ENCODE data around the gene WNK1. TPM values are rescaled to one million over a fixed set of nuclear protein-coding genes. Genes with fewer than 3 reads are reported as not detected.

The WNK1 gene
- polyA plus RNA-seq, 3 donors: 8.7 to 57.2 (median 20.9) TPM

DNA sequence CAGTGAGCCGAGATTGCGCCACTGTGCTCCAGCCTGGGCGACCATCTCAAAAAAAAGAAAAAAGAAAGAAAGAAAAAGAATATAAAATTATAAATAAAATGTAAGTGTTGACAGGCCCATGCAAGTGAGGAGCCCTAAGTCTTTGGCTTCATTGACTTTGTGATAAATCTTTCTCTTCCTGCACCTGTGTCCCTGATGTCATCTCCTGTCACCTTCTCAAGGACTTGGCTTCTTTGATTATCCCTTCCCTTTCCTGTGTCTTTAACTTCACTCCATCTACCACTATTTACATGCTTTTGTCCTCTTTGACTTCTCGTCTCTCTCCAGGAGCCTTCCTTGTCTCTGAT, 33.6 kb upstream of the WNK1 start:
- Mint-ChIP-seq H3K9me3 (peaks cover 0 to 2% (median 0%) of the 10 kb centered on the region in 7 donors), H3K4me3 (peak overlapping the region; percentile 64 to 86), H3K27me3 (ENCODE audit: low read depth in 3 of 3) (peaks cover 0 to 4% (median 1%) of the 10 kb centered on the region in 3 donors), H3K4me1 (peaks cover 24% of the 10 kb centered on the region), H3K36me3 (no peaks in the 10 kb centered on the region), H3K27ac (peak overlapping the region; percentile 51 to 93 (median 78))
- peak overlapping the region in 1 of 3 experiments; percentile 64 for H3K4me3 ChIP-seq (replicated peaks in 1 of 3; ENCODE audit: low read depth in 2 of 3, low read length in 3 of 3)
- WGBS (ENCODE audit: insufficient coverage): 67% methylated on average over 1 of the region's 4 CpGs
- H3K27ac ChIP-seq (ENCODE audit: low read depth in 1 of 2, low read length in 2 of 2): peak overlapping the region; percentile 67 to 85
- DNase-seq: no peak
- H3K36me3 ChIP-seq (replicated peaks in 1 of 2; ENCODE audit: control insufficient read depth in 1 of 2, insufficient read depth in 2 of 2, low read length in 2 of 2): no peaks in the 10 kb centered on the region
- TF ChIP-seq, protein P1, sequence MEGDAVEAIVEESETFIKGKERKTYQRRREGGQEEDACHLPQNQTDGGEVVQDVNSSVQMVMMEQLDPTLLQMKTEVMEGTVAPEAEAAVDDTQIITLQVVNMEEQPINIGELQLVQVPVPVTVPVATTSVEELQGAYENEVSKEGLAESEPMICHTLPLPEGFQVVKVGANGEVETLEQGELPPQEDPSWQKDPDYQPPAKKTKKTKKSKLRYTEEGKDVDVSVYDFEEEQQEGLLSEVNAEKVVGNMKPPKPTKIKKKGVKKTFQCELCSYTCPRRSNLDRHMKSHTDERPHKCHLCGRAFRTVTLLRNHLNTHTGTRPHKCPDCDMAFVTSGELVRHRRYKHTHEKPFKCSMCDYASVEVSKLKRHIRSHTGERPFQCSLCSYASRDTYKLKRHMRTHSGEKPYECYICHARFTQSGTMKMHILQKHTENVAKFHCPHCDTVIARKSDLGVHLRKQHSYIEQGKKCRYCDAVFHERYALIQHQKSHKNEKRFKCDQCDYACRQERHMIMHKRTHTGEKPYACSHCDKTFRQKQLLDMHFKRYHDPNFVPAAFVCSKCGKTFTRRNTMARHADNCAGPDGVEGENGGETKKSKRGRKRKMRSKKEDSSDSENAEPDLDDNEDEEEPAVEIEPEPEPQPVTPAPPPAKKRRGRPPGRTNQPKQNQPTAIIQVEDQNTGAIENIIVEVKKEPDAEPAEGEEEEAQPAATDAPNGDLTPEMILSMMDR (IDR thresholded peaks at IDR 0.05): no peak
- H4K20me1 ChIP-seq (ENCODE audit: insufficient read depth, low read length): no peaks in the 10 kb centered on the region
- H3K4me1 ChIP-seq (ENCODE audit: control insufficient read depth in 1 of 2, insufficient read depth in 2 of 2, low read length in 2 of 2): peaks cover 17 to 26% of the 10 kb centered on the region in 2 donors
- peak overlapping the region; percentile 89 for H2AFZ ChIP-seq (ENCODE audit: insufficient read depth, low read depth, low read length, poor library complexity, severe bottlenecking)
- no peaks in the 10 kb centered on the region for H3K9me3 ChIP-seq (replicated peaks in 1 of 2; ENCODE audit: control insufficient read depth in 1 of 2, insufficient read depth in 1 of 2, low read length in 2 of 2)
- intact Hi-C loops (cut with micrococcal nuclease): no loop called here
- peak overlapping the region; percentile 61 for H3K9ac ChIP-seq (ENCODE audit: insufficient read depth, low read length, poor library complexity, severe bottlenecking)
- no peaks in the 10 kb centered on the region for H3K79me2 ChIP-seq (ENCODE audit: insufficient read depth, low read length)
- H3K4me2 ChIP-seq (replicated peaks; ENCODE audit: extremely low read depth, low read length, poor library complexity, severe bottlenecking): peak overlapping the region; percentile 64
- no peaks in the 10 kb centered on the region for H3K27me3 ChIP-seq (ENCODE audit: control insufficient read depth in 2 of 2, insufficient read depth in 2 of 2, low read length in 2 of 2)

DNA sequence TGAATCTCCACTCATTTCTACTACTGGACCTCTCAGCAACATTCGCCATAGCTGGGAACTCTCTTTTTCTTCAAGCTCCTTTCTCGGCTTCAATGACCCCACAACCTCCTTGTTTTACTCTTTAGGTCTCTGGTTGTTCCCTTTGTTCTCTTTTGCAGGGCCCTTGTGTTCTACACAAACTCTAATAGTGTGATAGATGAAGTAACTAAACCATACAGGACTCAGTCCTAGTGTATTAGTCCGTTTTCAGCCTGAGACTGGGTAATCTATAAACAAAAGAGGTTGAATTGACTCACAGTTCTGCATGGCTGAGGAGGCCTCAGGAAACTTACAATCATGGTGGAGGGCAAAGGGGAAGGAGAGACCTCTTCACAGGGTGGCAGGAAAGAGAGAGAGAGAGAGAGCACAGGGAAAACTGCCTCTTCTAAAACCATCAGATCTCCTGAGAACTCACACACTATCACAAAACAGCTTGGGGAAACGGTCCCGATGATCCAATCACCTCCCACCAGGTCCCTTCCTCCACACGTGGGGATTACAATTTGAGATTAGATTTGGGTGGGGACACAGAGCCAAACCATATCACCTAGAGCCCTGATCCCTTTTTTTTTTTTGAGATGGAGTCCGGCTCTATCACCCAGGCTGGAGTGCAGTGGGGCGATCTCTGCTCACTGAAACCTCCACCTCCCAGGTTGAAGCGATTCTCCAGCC, 32.0 kb upstream of the WNK1 start:
- no peak overlapping the region for H3K9ac ChIP-seq (ENCODE audit: insufficient read depth, low read length, poor library complexity, severe bottlenecking)
- H3K4me2 ChIP-seq (replicated peaks; ENCODE audit: extremely low read depth, low read length, poor library complexity, severe bottlenecking): peak overlapping the region; percentile 64
- Mint-ChIP-seq H3K9me3 (peaks cover 0 to 2% (median 0%) of the 10 kb centered on the region in 7 donors), H3K4me1 (peaks cover 34% of the 10 kb centered on the region), H3K27ac (peak overlapping the region in 5 of 7 donors; percentile 33 to 93 (median 72)), H3K27me3 (ENCODE audit: low read depth in 3 of 3) (peaks cover 0 to 3% (median 1%) of the 10 kb centered on the region in 3 donors), H3K4me3 (peak overlapping the region; percentile 26 to 64), H3K36me3 (no peaks in the 10 kb centered on the region)
- no peaks in the 10 kb centered on the region for H3K9me3 ChIP-seq (replicated peaks in 1 of 2; ENCODE audit: control insufficient read depth in 1 of 2, insufficient read depth in 1 of 2, low read length in 2 of 2)
- no peaks in the 10 kb centered on the region for H3K79me2 ChIP-seq (ENCODE audit: insufficient read depth, low read length)
- 100% methylated on average over 1 of the region's 9 CpGs for WGBS (ENCODE audit: insufficient coverage)
- H2AFZ ChIP-seq (ENCODE audit: insufficient read depth, low read depth, low read length, poor library complexity, severe bottlenecking): peak overlapping the region; percentile 89
- DNase-seq: no peak
- no peak overlapping the region for H3K4me3 ChIP-seq (replicated peaks in 1 of 3; ENCODE audit: low read depth in 2 of 3, low read length in 3 of 3)
- H3K27ac ChIP-seq (ENCODE audit: low read depth in 1 of 2, low read length in 2 of 2): no peak overlapping the region
- no peaks in the 10 kb centered on the region for H4K20me1 ChIP-seq (ENCODE audit: insufficient read depth, low read length)
- TF ChIP-seq, protein P1 (IDR thresholded peaks at IDR 0.05): no peak
- intact Hi-C loops (cut with micrococcal nuclease): no loop called here
- H3K36me3 ChIP-seq (replicated peaks in 1 of 2; ENCODE audit: control insufficient read depth in 1 of 2, insufficient read depth in 2 of 2, low read length in 2 of 2): no peaks in the 10 kb centered on the region
- no peaks in the 10 kb centered on the region for H3K27me3 ChIP-seq (ENCODE audit: control insufficient read depth in 2 of 2, insufficient read depth in 2 of 2, low read length in 2 of 2)
- H3K4me1 ChIP-seq (ENCODE audit: control insufficient read depth in 1 of 2, insufficient read depth in 2 of 2, low read length in 2 of 2): peaks cover 28 to 37% of the 10 kb centered on the region in 2 donors
